Ovary (tissue), 9 donors: ENCODE measurements around the gene NEURL1B. TPM values are rescaled to one million over a fixed set of nuclear protein-coding genes. Genes with fewer than 3 reads are reported as not detected.

Experiments used
- DNase-seq, 5 donors: peaks; one replicate each; pipeline ENCODE4 v3.0.0-alpha.2; 2019 to 2020
- H3K27ac ChIP-seq, 2 donors: fragments of 200-600 bp; one replicate each; pipeline versions ENCODE4 v1.5.1 to v1.8.0; 2019 to 2022
- H3K27me3 ChIP-seq: fragments of 200-600 bp; one replicate; pipeline ENCODE4 v1.8.0; 2022
- H3K36me3 ChIP-seq: fragments of 200-600 bp; sonication (generic); one replicate; pipeline ENCODE4 v1.5.1; 2019
- H3K4me1 ChIP-seq: one replicate; pipeline ENCODE4 v1.8.1; 2013; ENCODE audit warnings: mild to moderate bottlenecking, moderate library complexity; ENCODE audit not compliant: insufficient read depth
- H3K4me3 ChIP-seq: fragments of 200-600 bp; sonication (generic); one replicate; pipeline ENCODE4 v1.5.1; 2017
- H3K9me3 ChIP-seq, 2 donors: fragments of 200-600 bp in 1 of 2; sonication (generic) in 1 of 2; one replicate each; pipeline versions ENCODE4 v1.5.1 to v1.8.1; 2013 to 2019; ENCODE audit warnings: mild to moderate bottlenecking in 1 of 2, moderate library complexity in 1 of 2
- CTCF ChIP-seq, 3 donors: fragments of 450-650 bp in 2 of 3; fragments of 200-600 bp in 1 of 3; IDR thresholded peaks; one replicate each; pipeline versions ENCODE4 v1.5.1 to v1.8.0; 2016 to 2022; ENCODE audit warnings: antibody characterized with exemption in 3 of 3, mild to moderate bottlenecking in 1 of 3
- EP300 ChIP-seq: sonication (generic); formaldehyde crosslinking; IDR thresholded peaks from one replicate; pipeline ENCODE4 v1.6.1; 2017; ENCODE audit warnings: antibody characterized with exemption
- POLR2A ChIP-seq: fragments of 450-650 bp; IDR thresholded peaks from one replicate; pipeline ENCODE4 v1.6.1; 2017; ENCODE audit warnings: antibody characterized with exemption, mild to moderate bottlenecking, moderate library complexity
- WGBS, 3 donors: extraction: QIAGEN DNeasy Blood & Tissue Kit in 1 of 3; methylation state at CpG; one replicate each; pipeline versions ENCODE4 v1.1.5 to v1.1.7; 2013 to 2017; 5-methylcytosine and 5-hydroxymethylcytosine counted together
- intact Hi-C, 4 donors: fragments of 100-400 bp; cut with DNase I; formaldehyde crosslinking; loops; one replicate each; pipeline versions ENCODE4 v1.11.0 to v1.15.1; 2022 to 2023
- polyA plus RNA-seq, 2 donors: library from polyadenylated mRNA; stranded (reverse); fragments of 200-250 nt in 1 of 2; fragments of 350-450 nt in 1 of 2; fragmentation: Illumina TruSeq in 1 of 2; extraction: RNeasy Lipid Tissue Mini Kit (QIAGEN cat#74804) in 1 of 2; gene quantifications; one replicate each; pipeline ENCODE4 v1.2.3, GENCODE V29; 2013 to 2014
- total RNA-seq, 7 donors: library from RNA; depleted of rRNA in 2 of 7; stranded (reverse); fragments of >200 nt in 2 of 7; fragmentation: NEBNext Ultra II Directional in 3 of 7; extraction: Animal tissue kit (Norgen Biotek cat#: 25700) in 3 of 7; gene quantifications; one replicate each; pipeline versions ENCODE4 v1.1.0 to v1.2.4, GENCODE V29; 2016 to 2023
- donor health status: DM: no; HTN: no; CAD: no; lungs with moderate emphysema.
- donor health status: DM: no; HTN: no; CAD: no.
- donor health status: Bipolar disorder and iron deficiency.
- donor health status: DM: yes; HTN: yes; CAD: no.
- donor health status: DM: no; HTN: no; CAD: no.
- donor health status: DM: yes; HTN: yes; CAD: no.

Gene NEURL1B
- total and polyA plus RNA-seq, 9 donors = 15.0 to 75.1 (median 36.3) TPM

DNA sequence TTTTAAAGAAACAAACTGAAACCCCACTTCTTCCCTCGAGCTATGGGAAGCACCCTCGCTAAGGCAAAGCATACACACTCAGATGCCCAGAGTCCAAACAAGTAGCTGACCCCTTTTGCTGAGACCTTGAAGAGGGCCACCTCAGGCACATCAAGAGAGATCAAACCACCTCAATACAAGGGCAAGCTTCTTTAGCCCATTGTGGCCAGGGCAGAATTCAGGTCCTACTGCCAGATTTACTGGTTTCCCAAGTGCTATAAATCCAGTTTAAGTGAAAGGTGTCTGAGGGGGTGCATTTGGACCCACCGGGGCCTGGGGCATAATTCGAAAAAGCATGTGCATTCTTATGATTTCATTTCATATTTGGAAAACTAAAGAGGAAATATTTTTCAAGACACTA lies 40.4 kb downstream of the NEURL1B start:
- intact Hi-C loops = no loop called here
- H3K27ac ChIP-seq = no peak overlapping the region
- H3K4me1 ChIP-seq = peaks cover 2% of the 10 kb centered on the region
- TF ChIP-seq EP300 (no peak), CTCF (IDR thresholded peaks at IDR 0.05) (no peak), POLR2A (no peak)
- H3K36me3 ChIP-seq = no peaks in the 10 kb centered on the region
- WGBS, 3 donors = 84 to 92% (median 85%) methylated on average over 4 of the region's 4 CpGs
- H3K4me3 ChIP-seq = no peak overlapping the region
- DNase-seq = no peak
- H3K9me3 ChIP-seq = no peaks in the 10 kb centered on the region
- H3K27me3 ChIP-seq = no peaks in the 10 kb centered on the region

- DNase-seq = no peak
- TF ChIP-seq POLR2A (no peak), EP300 (no peak), CTCF (IDR thresholded peaks at IDR 0.05) (no peak)
- Histone ChIP-seq H3K27ac (no peak overlapping the region), H3K27me3 (no peaks in the 10 kb centered on the region), H3K36me3 (no peaks in the 10 kb centered on the region), H3K4me3 (no peak overlapping the region), H3K4me1 (peaks cover 2% of the 10 kb centered on the region), H3K9me3 (no peaks in the 10 kb centered on the region)
- WGBS, 3 donors = 83 to 84% (median 83%) methylated on average over 45 to 47 of the region's 47 CpGs
- intact Hi-C loops = no loop called here
Observed at GRCh38 chr5:172683264-172683644, 42.2 kb downstream of the NEURL1B start.

DNA sequence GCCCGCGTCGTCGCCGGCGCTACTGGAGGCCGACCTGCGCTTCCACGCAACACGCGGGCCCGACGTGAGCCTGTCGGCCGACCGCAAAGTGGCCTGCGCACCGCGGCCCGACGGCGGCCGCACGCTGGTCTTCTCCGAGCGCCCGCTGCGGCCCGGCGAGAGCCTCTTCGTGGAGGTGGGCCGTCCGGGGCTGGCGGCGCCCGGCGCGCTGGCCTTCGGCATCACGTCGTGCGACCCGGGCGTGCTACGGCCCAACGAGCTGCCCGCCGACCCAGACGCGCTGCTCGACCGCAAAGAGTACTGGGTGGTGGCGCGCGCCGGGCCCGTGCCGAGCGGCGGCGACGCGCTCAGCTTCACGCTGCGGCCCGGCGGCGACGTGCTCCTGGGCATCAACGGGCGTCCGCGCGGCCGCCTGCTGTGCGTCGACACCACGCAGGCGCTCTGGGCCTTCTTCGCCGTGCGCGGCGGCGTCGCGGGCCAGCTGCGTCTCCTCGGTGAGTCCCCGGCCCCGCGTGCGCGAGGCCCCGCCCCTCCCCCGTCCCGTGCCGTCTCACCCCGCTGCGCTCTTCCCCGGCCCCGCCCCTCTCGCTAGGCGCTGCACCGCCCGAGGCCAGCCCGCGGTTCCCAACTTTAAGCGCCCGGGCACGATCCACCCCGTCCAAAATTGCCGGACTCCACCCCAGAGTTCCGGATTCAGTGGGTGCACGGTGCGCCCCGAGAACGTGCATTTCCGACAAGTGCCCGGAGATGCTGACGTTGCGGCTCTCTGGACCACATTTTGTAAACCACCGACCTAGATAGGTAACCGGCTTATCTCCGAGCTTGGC lies 42.8 kb downstream of the NEURL1B start:
- no peak for DNase-seq
- WGBS, 3 donors = 71 to 76% (median 75%) methylated on average over 113 to 125 of the region's 125 CpGs
- Histone ChIP-seq H3K4me1 (peaks cover 2% of the 10 kb centered on the region), H3K36me3 (no peaks in the 10 kb centered on the region), H3K27me3 (no peaks in the 10 kb centered on the region), H3K9me3 (no peaks in the 10 kb centered on the region), H3K4me3 (no peak overlapping the region), H3K27ac (no peak overlapping the region)
- no peak for TF ChIP-seq CTCF (IDR thresholded peaks at IDR 0.05)
- TF ChIP-seq POLR2A = no peak
- TF ChIP-seq EP300 = no peak
- intact Hi-C loops = no loop called here

DNA sequence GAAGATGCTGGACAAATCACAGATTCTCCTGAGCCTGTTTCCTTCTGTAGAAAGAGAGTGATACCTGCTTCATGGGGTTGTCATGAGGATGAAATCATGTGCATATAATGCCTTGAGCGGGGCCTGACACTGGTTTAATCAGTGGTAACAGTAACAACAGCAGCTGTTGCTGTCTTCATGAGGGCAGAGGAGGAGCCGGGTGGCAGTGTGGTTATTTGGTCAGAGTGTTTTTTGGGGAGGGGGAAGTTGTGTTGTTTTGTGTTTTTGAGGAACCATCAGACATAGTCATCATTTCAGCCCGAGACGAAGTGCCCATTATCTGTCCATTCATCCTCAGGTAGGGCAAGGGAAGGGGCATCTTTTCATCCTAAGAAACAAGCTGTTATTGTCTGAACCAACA lies 44.0 kb downstream of the NEURL1B start:
- Histone ChIP-seq H3K9me3 (no peaks in the 10 kb centered on the region), H3K36me3 (no peaks in the 10 kb centered on the region), H3K27me3 (no peaks in the 10 kb centered on the region), H3K4me1 (peaks cover 2% of the 10 kb centered on the region), H3K27ac (no peak overlapping the region), H3K4me3 (no peak overlapping the region)
- WGBS, 3 donors = 85 to 90% (median 86%) methylated on average over 4 of the region's 4 CpGs
- TF ChIP-seq EP300 = no peak
- no peak for TF ChIP-seq CTCF (IDR thresholded peaks at IDR 0.05)
- no peak for TF ChIP-seq POLR2A
- intact Hi-C loops = no loop called here
- no peak for DNase-seq
